HG03565 (cell line): ENCODE results near the gene CARNS1.
A peak's percentile ranks its signal among the peaks of the same experiment; 100 is the strongest.
"Not testable (repeated sequence)": the region's sequence is repeated elsewhere in the genome, so short reads cannot be mapped to it uniquely, and the experiment has no call there.

ENCODE experiments used
- ATAC-seq: cut with Tn5 transposase; IDR thresholded peaks from one replicate; pipeline ENCODE4 v1.9.1; 2021; ENCODE audit warnings: mild to moderate bottlenecking, moderate library complexity; ENCODE audit not compliant: unreplicated experiment

CARNS1 gene

DNA sequence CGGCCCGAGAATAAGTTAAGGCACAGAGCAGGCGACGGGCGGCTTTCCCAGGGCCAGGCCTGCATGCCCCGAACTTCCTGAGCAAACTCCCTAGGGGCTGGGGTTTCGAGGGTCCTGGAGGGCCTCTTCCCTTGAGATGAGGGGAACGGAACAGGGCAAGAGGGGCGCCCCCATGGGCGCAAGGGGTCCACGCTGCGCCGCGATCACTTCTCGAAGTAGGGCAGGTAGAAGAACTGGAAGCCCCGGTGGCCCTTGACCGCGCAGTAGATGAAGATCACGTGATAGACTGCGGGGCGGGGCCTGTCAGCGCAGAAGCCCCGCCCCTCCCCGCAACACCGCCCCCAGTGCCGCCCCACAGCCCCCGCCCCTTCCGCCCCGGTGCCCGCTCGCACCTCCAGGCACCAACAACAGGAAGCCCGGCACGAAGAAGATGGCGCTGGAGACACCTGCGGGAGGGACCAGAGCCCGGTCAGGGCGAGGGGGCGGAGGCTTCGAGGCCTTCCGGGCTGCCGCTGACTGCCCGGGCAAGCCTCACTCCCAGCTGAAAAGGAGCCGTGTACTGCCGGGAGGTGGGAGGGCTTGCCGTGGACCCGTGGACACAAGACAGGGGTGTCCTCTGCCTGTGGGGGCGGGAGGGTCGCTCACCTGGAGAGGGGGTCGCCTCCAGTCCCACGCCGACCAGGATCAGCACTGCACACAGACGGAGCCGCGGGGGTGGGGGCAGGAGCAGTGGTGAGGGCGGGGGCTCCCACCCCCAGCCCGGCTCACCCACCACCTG lies 49.1 kb downstream of the CARNS1 start:
- peak; percentile 36 for ATAC-seq

DNA sequence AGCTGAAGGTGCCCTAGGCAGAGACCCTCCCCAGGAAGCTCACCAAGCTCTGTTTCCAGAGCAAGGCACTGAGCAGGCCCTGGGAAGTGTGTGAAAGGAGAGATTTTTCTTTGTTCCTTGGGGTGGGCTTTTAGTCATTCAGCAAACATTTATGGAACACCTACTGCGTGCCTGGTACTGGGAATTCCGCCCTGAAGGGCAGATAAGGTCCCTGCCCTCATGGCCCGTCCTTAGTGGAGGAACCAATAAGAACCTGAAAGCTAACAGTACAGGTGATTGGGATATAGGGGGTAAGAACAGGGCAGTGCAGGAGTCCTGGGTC lies 49.7 kb downstream of the CARNS1 start:
- ATAC-seq: no peak

DNA sequence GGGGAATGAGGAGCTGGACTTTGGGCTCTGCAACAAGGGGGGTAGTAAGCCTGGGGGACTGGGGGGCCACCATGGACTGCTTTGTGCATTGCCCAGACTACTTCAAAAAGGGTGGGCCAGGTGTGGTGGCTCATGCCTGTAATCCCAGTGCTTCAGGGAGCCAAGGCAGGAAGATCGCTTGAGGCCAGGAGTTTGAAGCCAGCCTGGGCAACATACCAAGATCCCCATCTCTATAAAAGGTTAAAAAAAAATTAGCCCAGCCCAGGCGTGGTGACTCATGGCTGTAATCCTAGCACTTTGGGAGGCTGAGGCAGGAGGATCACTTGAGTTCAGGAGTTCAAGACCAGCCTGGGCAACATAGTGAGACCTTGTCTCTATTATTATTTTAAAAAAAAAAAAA lies 50.1 kb downstream of the CARNS1 start:
- ATAC-seq: not testable (repeated sequence)

DNA sequence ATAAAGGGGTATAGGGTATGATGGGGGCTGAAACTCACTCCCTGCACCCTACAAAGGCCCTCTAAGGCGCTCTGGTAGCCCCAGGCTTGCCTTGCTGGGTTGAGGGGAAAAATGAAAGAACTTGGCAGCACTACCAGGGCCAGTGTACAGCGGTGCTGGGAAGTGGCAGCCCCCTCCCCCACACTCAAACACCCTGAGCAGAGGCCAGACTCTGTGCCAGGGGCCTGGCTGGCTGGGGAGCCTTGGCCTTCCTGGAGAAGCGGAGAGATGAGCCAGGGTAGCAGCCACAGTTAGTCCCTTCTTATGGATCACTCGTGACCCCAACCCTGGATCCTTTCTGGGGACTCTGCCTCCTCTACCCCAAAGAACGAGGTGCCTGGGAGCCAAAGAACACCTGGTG lies 50.9 kb downstream of the CARNS1 start:
- no peak for ATAC-seq

- ATAC-seq: no peak
Measured at GRCh38 chr11:67466962-67467771, 51.7 kb downstream of the CARNS1 start.

- ATAC-seq: no peak
Measured at GRCh38 chr11:67468056-67468455, 52.6 kb downstream of the CARNS1 start.

GRCh38 chr11:67468456-67468758 lies 52.9 kb downstream of the CARNS1 start:
- no peak for ATAC-seq

DNA sequence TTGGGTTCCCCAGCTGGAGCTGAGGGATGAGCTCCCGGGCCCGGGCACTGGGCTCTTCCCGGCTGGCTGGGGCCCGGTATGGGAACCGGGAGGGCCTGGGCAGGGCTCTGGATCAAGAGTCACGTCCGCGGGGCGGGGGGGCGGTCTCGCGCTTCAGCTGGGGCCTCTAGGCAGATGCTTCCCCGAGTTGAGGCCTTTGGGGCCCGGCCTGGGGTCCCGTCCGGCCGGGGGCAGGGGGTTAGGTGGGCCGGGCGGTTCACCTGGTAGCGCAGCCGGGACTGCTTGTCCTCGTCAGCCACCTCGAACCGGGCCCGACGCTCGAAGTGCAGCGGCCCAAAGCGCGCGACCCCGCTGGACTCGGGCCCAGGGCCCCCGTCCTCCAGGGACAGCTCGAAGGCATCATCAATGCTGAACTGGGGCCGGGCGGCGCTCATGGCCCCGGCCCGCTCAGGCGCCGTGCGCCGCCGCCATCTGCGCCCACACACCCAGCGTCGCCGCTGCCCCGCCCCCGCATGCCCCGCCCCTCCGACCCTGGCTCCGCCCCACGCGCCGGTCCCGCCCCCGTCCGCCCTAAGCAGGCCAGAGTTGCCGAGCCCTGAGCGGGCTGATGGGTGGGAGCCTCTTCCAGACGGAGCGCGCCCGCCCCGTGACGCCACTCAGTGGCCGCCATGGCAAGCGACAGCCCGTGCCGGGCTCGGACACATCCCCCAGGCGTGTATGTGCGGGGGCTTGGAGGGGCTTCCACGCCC lies 53.5 kb downstream of the CARNS1 start, which contains the start of gene TMEM134:
Gene TMEM134, minus strand, starts transcription at position 493 of the 749 bp plus-strand sequence. Its CDS starts 59 bp downstream, at position 434.
- peak; percentile 62 for ATAC-seq

- no peak for ATAC-seq
Measured at GRCh38 chr11:67469508-67469811, 54.0 kb downstream of the CARNS1 start.

- no peak for ATAC-seq
Measured at GRCh38 chr11:67470337-67471002, 55.0 kb downstream of the CARNS1 start.

DNA sequence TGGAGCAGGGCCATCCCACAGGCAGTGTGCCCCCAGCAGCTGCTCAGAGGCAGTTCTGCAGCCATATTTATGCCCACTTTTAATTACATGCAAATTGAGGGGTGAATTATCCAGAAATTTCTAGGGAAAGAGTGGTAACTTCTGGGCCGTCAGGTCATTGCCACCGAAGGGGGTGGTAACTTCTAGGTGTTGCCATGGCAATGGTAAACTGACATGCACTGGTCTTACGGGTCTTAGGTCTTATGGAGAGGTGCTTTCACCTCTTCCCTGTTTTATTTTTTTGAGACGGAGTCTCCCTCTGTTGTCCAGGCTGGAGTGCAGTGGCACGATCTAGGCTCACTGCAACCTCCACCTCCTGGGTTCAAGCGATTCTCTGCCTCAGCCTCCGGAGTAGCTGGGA lies 57.4 kb downstream of the CARNS1 start:
- no peak for ATAC-seq
